Right atrium auricular region (tissue), 2 donors: ENCODE measurements around the gene SIL1. TPM values are rescaled to one million over a fixed set of nuclear protein-coding genes. Genes with fewer than 3 reads are reported as not detected.
"Not testable (repeated sequence)": the region's sequence is repeated elsewhere in the genome, so short reads cannot be mapped to it uniquely, and the experiment has no call there.

Experiments
- DNase-seq: peaks from one replicate; pipeline ENCODE4 v3.0.0-alpha.2; 2019; ENCODE audit warnings: low spot score
- H3K27ac ChIP-seq, 2 donors: fragments of 200-600 bp; sonication (generic); 1 replicate in 1 of 2; 2 replicates in 1 of 2; pipeline ENCODE4 v1.5.1; 2016 to 2019
- H3K27me3 ChIP-seq, 2 donors: fragments of 200-600 bp; sonication (generic); one replicate each; pipeline versions ENCODE4 v1.5.1 to v1.6.0; 2017 to 2019
- H3K36me3 ChIP-seq: fragments of 200-600 bp; sonication (generic); one replicate; pipeline ENCODE4 v1.5.1; 2016
- H3K4me1 ChIP-seq, 2 donors: fragments of 200-600 bp; sonication (generic); one replicate each; pipeline versions ENCODE4 v1.5.1 to v1.6.0; 2017 to 2019
- H3K4me3 ChIP-seq, 2 donors: fragments of 200-600 bp; sonication (generic); 1 replicate in 1 of 2; 2 replicates in 1 of 2; pipeline ENCODE4 v1.5.1; 2017 to 2019; ENCODE audit warnings: mild to moderate bottlenecking in 1 of 2, moderate library complexity in 1 of 2
- H3K9me3 ChIP-seq, 2 donors: fragments of 200-600 bp; sonication (generic); one replicate each; pipeline ENCODE4 v1.5.1; 2019
- total RNA-seq, 2 donors: library from RNA; depleted of rRNA; stranded (reverse); fragments of >200 nt; gene quantifications; one replicate each; pipeline ENCODE4 v1.1.0, GENCODE V29; 2016
- TF ChIP-seq, protein P1 (sequence below), 2 donors: fragments of 200-600 bp; sonication (generic); IDR thresholded peaks; one replicate each; pipeline ENCODE4 v1.5.1; 2019; ENCODE audit warnings: antibody characterized with exemption in 2 of 2

SIL1 gene
- total RNA-seq, 2 donors from 2014 or later, result 32.7 to 41.3 TPM

DNA sequence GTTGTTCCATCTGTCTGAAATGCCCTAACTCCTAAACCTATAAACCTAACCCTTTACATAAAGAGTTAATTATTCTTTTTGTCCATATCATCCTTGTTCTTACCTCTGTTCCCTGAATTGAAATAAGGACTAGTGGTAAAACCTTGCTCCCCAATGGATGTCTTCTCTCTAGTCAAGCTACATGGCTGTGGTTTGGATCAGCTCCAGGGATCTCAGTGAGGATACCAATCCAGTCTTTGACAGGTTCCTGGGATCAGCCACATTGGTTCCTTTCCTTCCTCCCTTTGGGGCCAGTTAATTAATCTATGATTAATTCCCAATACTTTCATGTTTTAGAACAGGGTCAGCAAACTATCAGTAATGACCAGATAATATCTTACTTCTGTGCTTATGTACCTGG, 151.6 kb downstream of the SIL1 start:
- no peak for DNase-seq
- TF ChIP-seq, protein P1, sequence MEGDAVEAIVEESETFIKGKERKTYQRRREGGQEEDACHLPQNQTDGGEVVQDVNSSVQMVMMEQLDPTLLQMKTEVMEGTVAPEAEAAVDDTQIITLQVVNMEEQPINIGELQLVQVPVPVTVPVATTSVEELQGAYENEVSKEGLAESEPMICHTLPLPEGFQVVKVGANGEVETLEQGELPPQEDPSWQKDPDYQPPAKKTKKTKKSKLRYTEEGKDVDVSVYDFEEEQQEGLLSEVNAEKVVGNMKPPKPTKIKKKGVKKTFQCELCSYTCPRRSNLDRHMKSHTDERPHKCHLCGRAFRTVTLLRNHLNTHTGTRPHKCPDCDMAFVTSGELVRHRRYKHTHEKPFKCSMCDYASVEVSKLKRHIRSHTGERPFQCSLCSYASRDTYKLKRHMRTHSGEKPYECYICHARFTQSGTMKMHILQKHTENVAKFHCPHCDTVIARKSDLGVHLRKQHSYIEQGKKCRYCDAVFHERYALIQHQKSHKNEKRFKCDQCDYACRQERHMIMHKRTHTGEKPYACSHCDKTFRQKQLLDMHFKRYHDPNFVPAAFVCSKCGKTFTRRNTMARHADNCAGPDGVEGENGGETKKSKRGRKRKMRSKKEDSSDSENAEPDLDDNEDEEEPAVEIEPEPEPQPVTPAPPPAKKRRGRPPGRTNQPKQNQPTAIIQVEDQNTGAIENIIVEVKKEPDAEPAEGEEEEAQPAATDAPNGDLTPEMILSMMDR (IDR thresholded peaks at IDR 0.05), result no peak

DNA sequence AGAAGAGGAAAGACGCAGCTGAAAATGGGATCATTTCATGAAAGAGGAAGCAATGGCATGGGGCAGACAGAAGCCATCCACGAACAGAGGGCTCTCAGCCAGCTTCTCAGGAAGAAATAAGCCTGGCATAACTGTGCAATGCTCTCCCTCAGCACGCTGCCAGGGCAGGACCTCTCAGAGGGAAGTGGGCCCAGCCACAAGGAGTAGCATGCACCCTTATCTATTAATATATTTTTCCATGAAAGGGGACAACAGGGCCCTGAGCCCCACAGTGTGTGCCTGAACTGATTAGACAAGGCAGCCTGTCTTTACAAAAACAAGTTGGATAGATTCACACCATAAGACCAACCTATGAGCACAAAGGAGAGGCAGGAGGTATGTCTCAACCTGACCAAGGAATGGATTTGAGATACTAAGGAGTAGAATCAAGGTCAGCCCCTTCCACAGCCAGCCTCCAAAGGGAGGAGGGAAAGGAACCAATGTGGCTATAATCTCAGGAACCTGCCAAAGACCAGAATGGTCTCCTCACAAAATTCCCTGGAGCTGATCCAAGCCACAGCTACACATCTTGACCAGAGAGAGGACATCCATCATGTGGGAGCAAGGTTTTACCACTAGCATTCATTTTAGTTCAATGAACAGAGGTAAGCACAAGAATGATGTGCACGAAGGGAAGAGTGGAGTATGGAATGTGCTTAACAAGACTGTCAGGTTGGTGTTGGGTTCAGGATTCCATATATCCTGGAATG, 154.8 kb downstream of the SIL1 start:
- Histone ChIP-seq H3K4me3 (no peak overlapping the region), H3K36me3 (no peaks in the 10 kb centered on the region), H3K27ac (no peak overlapping the region), H3K9me3 (no peaks in the 10 kb centered on the region), H3K27me3 (no peaks in the 10 kb centered on the region), H3K4me1 (no peaks in the 10 kb centered on the region)
- TF ChIP-seq, protein P1 (IDR thresholded peaks at IDR 0.05), result no peak
- DNase-seq, result no peak

More for the DNA sequence above, 151.6 kb downstream of the SIL1 start:
- Histone ChIP-seq H3K27me3 (no peaks in the 10 kb centered on the region), H3K4me3 (no peak overlapping the region), H3K27ac (no peak overlapping the region), H3K4me1 (peaks cover 0 to 11% of the 10 kb centered on the region in 2 donors), H3K36me3 (no peaks in the 10 kb centered on the region), H3K9me3 (no peaks in the 10 kb centered on the region)

DNA sequence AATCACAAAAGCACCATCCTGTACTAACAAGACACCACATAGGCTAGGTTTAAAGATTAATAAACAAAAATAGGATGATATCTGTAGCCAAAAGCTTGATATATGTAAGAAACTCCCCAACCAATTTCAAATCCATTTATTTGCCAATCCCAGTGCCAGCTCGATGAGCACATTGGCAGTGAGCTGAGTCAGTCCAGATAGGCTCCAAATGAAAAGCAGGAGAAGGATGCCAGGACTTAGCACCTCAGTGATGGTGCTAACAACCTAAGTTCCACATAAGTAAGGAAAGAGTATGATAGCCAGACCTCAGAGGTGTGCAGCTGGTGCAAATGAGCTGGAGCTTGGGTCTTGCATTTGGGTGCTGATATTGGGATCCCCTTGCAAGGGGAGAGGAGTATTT, 158.1 kb downstream of the SIL1 start:
- no peaks in the 10 kb centered on the region for H3K36me3 ChIP-seq
- TF ChIP-seq, protein P1 (IDR thresholded peaks at IDR 0.05), result no peak
- H3K4me1 ChIP-seq, result no peaks in the 10 kb centered on the region
- no peaks in the 10 kb centered on the region for H3K9me3 ChIP-seq
- H3K27ac ChIP-seq, result no peak overlapping the region
- no peaks in the 10 kb centered on the region for H3K27me3 ChIP-seq
- no peak overlapping the region for H3K4me3 ChIP-seq
- no peak for DNase-seq

DNA sequence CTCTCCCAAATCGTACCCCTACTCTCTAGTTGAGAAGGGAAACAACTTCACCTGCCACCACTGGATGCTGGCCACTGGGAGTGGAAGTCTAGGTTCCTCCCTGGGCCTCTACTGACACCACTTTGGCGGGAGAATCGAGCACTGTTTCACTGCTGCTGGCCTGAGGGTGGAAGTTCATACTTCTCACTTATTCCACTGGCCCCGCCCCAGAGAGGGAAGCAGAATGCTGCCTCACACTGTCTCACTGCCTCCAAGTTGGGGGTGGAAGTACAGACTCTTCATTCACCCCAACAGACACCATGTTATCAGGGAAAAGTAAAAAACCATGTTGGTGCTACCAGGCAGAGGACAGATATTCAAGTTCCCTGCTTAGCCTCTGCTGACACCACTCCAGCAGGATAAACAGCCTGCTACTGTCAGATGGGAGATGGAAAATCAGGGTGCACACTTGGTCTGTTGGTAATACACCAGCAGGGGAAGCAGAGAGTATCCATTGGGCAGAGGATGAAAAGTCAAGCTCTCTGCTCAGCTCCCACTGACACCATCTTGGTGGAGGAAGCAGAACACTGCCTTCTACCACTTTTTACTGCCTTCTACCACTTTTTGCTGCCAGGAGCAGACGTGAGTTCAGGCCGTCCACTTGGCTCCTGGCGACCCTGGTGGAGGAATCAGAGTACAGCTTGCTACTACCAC, 159.4 kb downstream of the SIL1 start:
- TF ChIP-seq, protein P1 (IDR thresholded peaks at IDR 0.05), result no peak
- no peaks in the 10 kb centered on the region for H3K36me3 ChIP-seq
- no peaks in the 10 kb centered on the region for H3K4me1 ChIP-seq
- no peaks in the 10 kb centered on the region for H3K27me3 ChIP-seq
- DNase-seq, result no peak
- H3K4me3 ChIP-seq, result no peak overlapping the region
- no peaks in the 10 kb centered on the region for H3K9me3 ChIP-seq
- H3K27ac ChIP-seq, result no peak overlapping the region

DNA sequence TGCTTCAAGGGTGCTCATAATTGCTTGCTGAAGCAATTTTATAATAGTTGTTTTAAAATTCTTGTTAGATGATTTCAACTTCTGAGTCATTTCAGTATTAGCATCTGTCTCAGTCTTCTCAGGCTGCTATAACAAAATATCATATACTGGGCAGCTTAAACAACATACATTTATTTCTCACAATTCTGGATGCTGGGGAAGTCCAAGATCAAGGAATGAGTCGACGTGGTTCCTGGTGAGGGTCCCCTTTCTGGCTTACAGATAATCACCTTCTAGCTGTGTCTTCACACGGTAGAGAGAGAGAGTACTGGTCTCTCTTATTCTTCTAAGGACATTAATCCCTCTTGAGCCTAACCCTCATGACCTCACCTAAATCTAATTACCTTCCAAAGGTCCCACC, 160.4 kb downstream of the SIL1 start:
- H3K27me3 ChIP-seq, result no peaks in the 10 kb centered on the region
- TF ChIP-seq, protein P1 (IDR thresholded peaks at IDR 0.05), result no peak
- no peak for DNase-seq
- no peaks in the 10 kb centered on the region for H3K9me3 ChIP-seq
- H3K36me3 ChIP-seq, result no peaks in the 10 kb centered on the region
- no peaks in the 10 kb centered on the region for H3K4me1 ChIP-seq
- H3K27ac ChIP-seq, result no peak overlapping the region
- H3K4me3 ChIP-seq, result no peak overlapping the region

DNA sequence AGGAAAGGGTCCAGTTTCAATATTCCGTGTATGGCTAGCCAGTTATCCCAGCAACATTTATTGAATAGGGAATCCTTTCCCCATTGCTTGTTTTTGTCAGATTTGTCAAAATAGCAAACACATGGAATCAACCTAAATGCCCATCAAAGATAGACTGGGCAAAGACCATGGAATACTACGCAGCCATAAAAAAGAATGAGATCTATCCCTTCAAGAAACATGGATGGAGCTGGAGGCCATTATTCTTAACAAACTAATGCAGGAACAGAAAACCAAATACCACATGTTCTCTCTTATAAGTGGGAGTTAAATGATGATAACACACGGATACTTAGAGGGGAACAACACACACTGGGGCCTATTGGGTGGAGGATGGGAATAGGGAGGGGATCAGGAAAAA, 161.8 kb downstream of the SIL1 start:
- H3K27me3 ChIP-seq, DNase-seq, H3K4me3 ChIP-seq, H3K36me3 ChIP-seq, H3K4me1 ChIP-seq, H3K27ac ChIP-seq, H3K9me3 ChIP-seq: not testable (repeated sequence)
